ENCODE results near the gene NOBOX. TPM values are rescaled to one million over a fixed set of nuclear protein-coding genes. Genes with fewer than 3 reads are reported as not detected.
A peak's percentile ranks its signal among the peaks of the same experiment; 100 is the strongest.

NOBOX gene
- total RNA-seq, 1 donor from 2014 or later, result not detected

- Mint-ChIP-seq H3K27me3 (ENCODE audit: unreplicated experiment) (peaks cover 6% of the 10 kb centered on the region), H3K4me1 (ENCODE audit: unreplicated experiment) (peaks cover 4% of the 10 kb centered on the region), H3K27ac (ENCODE audit: unreplicated experiment) (no peak overlapping the region), H3K9me3 (ENCODE audit: unreplicated experiment) (no peaks in the 10 kb centered on the region), H3K4me3 (ENCODE audit: unreplicated experiment) (no peak overlapping the region), H3K36me3 (ENCODE audit: low read depth, unreplicated experiment) (no peaks in the 10 kb centered on the region)
- DNase-seq (ENCODE audit: low spot score), result no peak
- no peak for TF ChIP-seq CTCF (IDR thresholded peaks at IDR 0.05; ENCODE audit: unreplicated experiment)
Observed at GRCh38 chr7:144398291-144398690, 5.2 kb downstream of the NOBOX start.

- H3K36me3 Mint-ChIP-seq (ENCODE audit: low read depth, unreplicated experiment), result no peaks in the 10 kb centered on the region
- H3K9me3 Mint-ChIP-seq (ENCODE audit: unreplicated experiment), result no peaks in the 10 kb centered on the region
- H3K4me1 Mint-ChIP-seq (ENCODE audit: unreplicated experiment), result peaks cover 4% of the 10 kb centered on the region
- DNase-seq (ENCODE audit: low spot score), result no peak
- H3K4me3 Mint-ChIP-seq (ENCODE audit: unreplicated experiment), result no peak overlapping the region
- no peak overlapping the region for H3K27ac Mint-ChIP-seq (ENCODE audit: unreplicated experiment)
- no peak for TF ChIP-seq CTCF (IDR thresholded peaks at IDR 0.05; ENCODE audit: unreplicated experiment)
- H3K27me3 Mint-ChIP-seq (ENCODE audit: unreplicated experiment), result peaks cover 3% of the 10 kb centered on the region
Observed at GRCh38 chr7:144397086-144397485, 6.4 kb downstream of the NOBOX start.

- TF ChIP-seq CTCF (IDR thresholded peaks at IDR 0.05; ENCODE audit: unreplicated experiment), result peak; percentile 76
- H3K27ac Mint-ChIP-seq (ENCODE audit: unreplicated experiment), result no peak overlapping the region
- no peaks in the 10 kb centered on the region for H3K9me3 Mint-ChIP-seq (ENCODE audit: unreplicated experiment)
- H3K4me3 Mint-ChIP-seq (ENCODE audit: unreplicated experiment), result no peak overlapping the region
- DNase-seq (ENCODE audit: low spot score), result no peak
- H3K36me3 Mint-ChIP-seq (ENCODE audit: low read depth, unreplicated experiment), result no peaks in the 10 kb centered on the region
- peaks cover 14% of the 10 kb centered on the region for H3K4me1 Mint-ChIP-seq (ENCODE audit: unreplicated experiment)
- no peaks in the 10 kb centered on the region for H3K27me3 Mint-ChIP-seq (ENCODE audit: unreplicated experiment)
Observed at GRCh38 chr7:144391823-144392255, 11.7 kb downstream of the NOBOX start.

GRCh38 chr7:144391014-144391413, 12.5 kb downstream of the NOBOX start:
- no peaks in the 10 kb centered on the region for H3K36me3 Mint-ChIP-seq (ENCODE audit: low read depth, unreplicated experiment)
- no peak overlapping the region for H3K27ac Mint-ChIP-seq (ENCODE audit: unreplicated experiment)
- H3K9me3 Mint-ChIP-seq (ENCODE audit: unreplicated experiment), result no peaks in the 10 kb centered on the region
- TF ChIP-seq CTCF (IDR thresholded peaks at IDR 0.05; ENCODE audit: unreplicated experiment), result no peak
- no peak overlapping the region for H3K4me3 Mint-ChIP-seq (ENCODE audit: unreplicated experiment)
- peaks cover 14% of the 10 kb centered on the region for H3K4me1 Mint-ChIP-seq (ENCODE audit: unreplicated experiment)
- no peak for DNase-seq (ENCODE audit: low spot score)
- no peaks in the 10 kb centered on the region for H3K27me3 Mint-ChIP-seq (ENCODE audit: unreplicated experiment)

GRCh38 chr7:144390481-144390880, 13.0 kb downstream of the NOBOX start:
- no peak for DNase-seq (ENCODE audit: low spot score)
- H3K4me3 Mint-ChIP-seq (ENCODE audit: unreplicated experiment), result no peak overlapping the region

More at GRCh38 chr7:144390481-144390880, 13.0 kb downstream of the NOBOX start:
- no peaks in the 10 kb centered on the region for H3K9me3 Mint-ChIP-seq (ENCODE audit: unreplicated experiment)
- no peak for TF ChIP-seq CTCF (IDR thresholded peaks at IDR 0.05; ENCODE audit: unreplicated experiment)
- H3K27me3 Mint-ChIP-seq (ENCODE audit: unreplicated experiment), result no peaks in the 10 kb centered on the region
- no peak overlapping the region for H3K27ac Mint-ChIP-seq (ENCODE audit: unreplicated experiment)
- peaks cover 14% of the 10 kb centered on the region for H3K4me1 Mint-ChIP-seq (ENCODE audit: unreplicated experiment)
- H3K36me3 Mint-ChIP-seq (ENCODE audit: low read depth, unreplicated experiment), result no peaks in the 10 kb centered on the region
